Left forelimb (tissue), 1 donor: ENCODE data around the gene GBA3.

Experiments
- DNase-seq: peaks from one replicate; pipeline ENCODE4 v3.0.0-alpha.2; 2018; ENCODE audit warnings: low spot score

GBA3 gene

GRCh38 chr4:22692736-22693135 lies at the start of gene GBA3:
GBA3 (plus strand) TSS chr4:22692937.
- DNase-seq = no peak

- no peak for DNase-seq
These were observed 48.8 kb upstream of the GBA3 start for GRCh38 chr4:22643952-22644351.

- DNase-seq = no peak
These were observed 47.1 kb upstream of the GBA3 start for GRCh38 chr4:22645481-22646182.

- no peak for DNase-seq
These were observed 43.7 kb upstream of the GBA3 start for GRCh38 chr4:22648996-22649395.

GRCh38 chr4:22650771-22651170 lies 42.0 kb upstream of the GBA3 start:
- no peak for DNase-seq

- DNase-seq = no peak
These were observed 39.0 kb upstream of the GBA3 start for GRCh38 chr4:22653752-22654151.

GRCh38 chr4:22661443-22661842 lies 31.3 kb upstream of the GBA3 start:
- no peak for DNase-seq

GRCh38 chr4:22667332-22667940 lies 25.3 kb upstream of the GBA3 start:
- DNase-seq = no peak

- DNase-seq = no peak
These were observed 24.4 kb upstream of the GBA3 start for GRCh38 chr4:22668301-22668700.

- no peak for DNase-seq
These were observed 24.0 kb upstream of the GBA3 start for GRCh38 chr4:22668702-22669101.

GRCh38 chr4:22670956-22671355 lies 21.8 kb upstream of the GBA3 start:
- DNase-seq = no peak

GRCh38 chr4:22672519-22672918 lies 20.2 kb upstream of the GBA3 start:
- no peak for DNase-seq

GRCh38 chr4:22672944-22673343 lies 19.8 kb upstream of the GBA3 start:
- no peak for DNase-seq

- no peak for DNase-seq
These were observed 18.0 kb upstream of the GBA3 start for GRCh38 chr4:22674700-22675099.

- DNase-seq = no peak
These were observed 16.7 kb upstream of the GBA3 start for GRCh38 chr4:22676063-22676462.

- DNase-seq = no peak
These were observed 15.0 kb upstream of the GBA3 start for GRCh38 chr4:22677780-22678179.

- DNase-seq = no peak
These were observed 13.5 kb upstream of the GBA3 start for GRCh38 chr4:22678940-22679854.

- no peak for DNase-seq
These were observed 12.6 kb upstream of the GBA3 start for GRCh38 chr4:22680065-22680642.

- no peak for DNase-seq
These were observed 9.0 kb upstream of the GBA3 start for GRCh38 chr4:22683726-22684125.

- no peak for DNase-seq
These were observed 6.6 kb upstream of the GBA3 start for GRCh38 chr4:22686141-22686540.

- DNase-seq = no peak
These were observed 4.5 kb upstream of the GBA3 start for GRCh38 chr4:22688236-22688635.

- no peak for DNase-seq
These were observed 3.3 kb upstream of the GBA3 start for GRCh38 chr4:22689428-22689827.

GRCh38 chr4:22695029-22695428 lies 2.3 kb downstream of the GBA3 start:
- no peak for DNase-seq
